Measurements from ENCODE around the gene ZNF280D. TPM values are rescaled to one million over a fixed set of nuclear protein-coding genes. Genes with fewer than 3 reads are reported as not detected.

The ZNF280D gene
- polyA plus RNA-seq, 2 donors = 7.1 to 13.2 TPM

DNA sequence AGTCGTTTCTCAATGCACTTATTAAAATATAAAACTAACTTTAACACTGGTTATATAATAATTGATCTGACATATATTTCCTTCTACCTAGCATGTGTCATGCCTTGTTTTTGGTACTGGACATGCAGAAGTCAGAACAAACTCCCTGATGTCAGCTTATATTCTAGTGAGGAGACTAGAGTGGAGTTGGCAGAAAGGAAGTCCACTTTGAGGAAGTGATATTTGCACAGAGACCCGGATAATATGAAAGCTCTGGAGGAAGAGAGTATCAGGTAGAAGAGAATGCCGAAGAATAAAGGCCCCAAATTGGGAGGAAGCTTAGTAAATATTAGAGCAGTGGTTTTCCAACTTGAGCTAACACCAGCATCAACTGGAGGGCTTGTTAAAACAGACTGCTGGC is 24.6 kb upstream of the ZNF280D start:
- Histone ChIP-seq H3K4me1 (ENCODE audit: control insufficient read depth in 2 of 2, insufficient read depth in 2 of 2, low read length in 1 of 2) (no peaks in the 10 kb centered on the region), H3K27ac (ENCODE audit: low read depth in 2 of 2, low read length in 1 of 2) (no peak overlapping the region), H3K9me3 (ENCODE audit: control insufficient read depth in 2 of 2, insufficient read depth in 1 of 2, low read depth in 1 of 2, low read length in 1 of 2) (no peaks in the 10 kb centered on the region), H3K4me3 (ENCODE audit: low read depth in 1 of 2, low read length in 2 of 2) (no peak overlapping the region), H3K27me3 (ENCODE audit: control insufficient read depth in 1 of 2, insufficient read depth in 2 of 2, low read length in 2 of 2) (no peaks in the 10 kb centered on the region), H3K36me3 (ENCODE audit: control insufficient read depth in 2 of 2, insufficient read depth in 2 of 2, low read length in 1 of 2) (no peaks in the 10 kb centered on the region)
- WGBS, 2 donors = 72 to 82% methylated on average over 3 of the region's 3 CpGs

- H3K36me3 ChIP-seq (ENCODE audit: control insufficient read depth in 2 of 2, insufficient read depth in 2 of 2, low read length in 1 of 2) = no peaks in the 10 kb centered on the region
- no peaks in the 10 kb centered on the region for H3K4me1 ChIP-seq (ENCODE audit: control insufficient read depth in 2 of 2, insufficient read depth in 2 of 2, low read length in 1 of 2)
- no peaks in the 10 kb centered on the region for H3K27me3 ChIP-seq (ENCODE audit: control insufficient read depth in 1 of 2, insufficient read depth in 2 of 2, low read length in 2 of 2)
- WGBS, 2 donors = 79 to 83% methylated on average over 2 of the region's 2 CpGs
- H3K4me3 ChIP-seq (ENCODE audit: low read depth in 1 of 2, low read length in 2 of 2) = no peak overlapping the region
- no peaks in the 10 kb centered on the region for H3K9me3 ChIP-seq (ENCODE audit: control insufficient read depth in 2 of 2, insufficient read depth in 1 of 2, low read depth in 1 of 2, low read length in 1 of 2)
- no peak overlapping the region for H3K27ac ChIP-seq (ENCODE audit: low read depth in 2 of 2, low read length in 1 of 2)
These were observed 21.6 kb upstream of the ZNF280D start for GRCh38 chr15:56754772-56755370.

DNA sequence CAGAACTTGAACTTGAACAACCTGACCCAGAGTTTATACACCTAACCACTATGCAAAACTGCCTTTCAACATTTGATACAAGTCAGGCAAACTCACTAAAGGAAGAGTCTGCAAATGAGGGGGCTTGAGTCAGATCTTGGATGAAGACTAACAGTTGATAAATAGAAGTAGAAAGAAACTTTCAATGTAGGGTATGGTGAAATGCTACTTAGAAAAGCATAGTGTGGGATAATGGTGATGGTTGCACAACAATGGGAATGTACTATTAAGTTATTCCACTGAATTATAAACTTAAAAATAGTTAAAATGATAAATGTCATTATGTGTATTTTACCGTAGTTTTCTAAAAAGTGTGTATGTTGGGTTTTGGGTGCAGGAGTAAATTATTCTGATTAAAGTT is 19.7 kb upstream of the ZNF280D start:
- no peaks in the 10 kb centered on the region for H3K4me1 ChIP-seq (ENCODE audit: control insufficient read depth in 2 of 2, insufficient read depth in 2 of 2, low read length in 1 of 2)
- no peaks in the 10 kb centered on the region for H3K36me3 ChIP-seq (ENCODE audit: control insufficient read depth in 2 of 2, insufficient read depth in 2 of 2, low read length in 1 of 2)
- H3K27me3 ChIP-seq (ENCODE audit: control insufficient read depth in 1 of 2, insufficient read depth in 2 of 2, low read length in 2 of 2) = no peaks in the 10 kb centered on the region
- H3K27ac ChIP-seq (ENCODE audit: low read depth in 2 of 2, low read length in 1 of 2) = no peak overlapping the region
- no peak overlapping the region for H3K4me3 ChIP-seq (ENCODE audit: low read depth in 1 of 2, low read length in 2 of 2)
- H3K9me3 ChIP-seq (ENCODE audit: control insufficient read depth in 2 of 2, insufficient read depth in 1 of 2, low read depth in 1 of 2, low read length in 1 of 2) = no peaks in the 10 kb centered on the region
- 93 to 96% methylated on average over 1 of the region's 1 CpG for WGBS, 2 donors

DNA sequence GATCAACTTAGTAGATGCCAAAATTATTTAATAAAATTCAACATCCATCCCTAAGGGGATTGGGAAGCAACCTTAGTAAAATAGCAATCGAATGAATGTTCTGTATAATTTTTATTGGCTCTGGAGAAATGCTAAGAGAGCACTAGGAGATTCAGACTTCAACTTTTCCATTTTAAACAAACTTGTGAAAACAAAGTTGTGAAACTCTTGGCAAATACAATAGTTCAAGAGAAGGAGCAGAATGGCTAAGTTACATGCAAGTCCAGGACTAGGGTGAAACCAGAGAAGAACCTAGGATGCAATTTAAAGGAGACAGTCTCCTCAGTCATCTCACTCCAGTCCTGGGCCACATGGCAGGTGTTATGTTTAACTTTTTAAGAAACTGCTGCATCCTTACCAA is 16.7 kb upstream of the ZNF280D start:
- H3K4me1 ChIP-seq (ENCODE audit: control insufficient read depth in 2 of 2, insufficient read depth in 2 of 2, low read length in 1 of 2) = no peaks in the 10 kb centered on the region
- no peak overlapping the region for H3K27ac ChIP-seq (ENCODE audit: low read depth in 2 of 2, low read length in 1 of 2)
- 73 to 79% methylated on average over 1 of the region's 1 CpG for WGBS, 2 donors

GRCh38 chr15:56744701-56745683 is 11.7 kb upstream of the ZNF280D start:
- H3K4me3 ChIP-seq (ENCODE audit: low read depth in 1 of 2, low read length in 2 of 2) = no peak overlapping the region
- no peaks in the 10 kb centered on the region for H3K4me1 ChIP-seq (ENCODE audit: control insufficient read depth in 2 of 2, insufficient read depth in 2 of 2, low read length in 1 of 2)
- 83 to 84% methylated on average over 5 of the region's 5 CpGs for WGBS, 2 donors
- no peaks in the 10 kb centered on the region for H3K27me3 ChIP-seq (ENCODE audit: control insufficient read depth in 1 of 2, insufficient read depth in 2 of 2, low read length in 2 of 2)
- H3K36me3 ChIP-seq (ENCODE audit: control insufficient read depth in 2 of 2, insufficient read depth in 2 of 2, low read length in 1 of 2) = no peaks in the 10 kb centered on the region
- H3K27ac ChIP-seq (ENCODE audit: low read depth in 2 of 2, low read length in 1 of 2) = no peak overlapping the region
- H3K9me3 ChIP-seq (ENCODE audit: control insufficient read depth in 2 of 2, insufficient read depth in 1 of 2, low read depth in 1 of 2, low read length in 1 of 2) = no peaks in the 10 kb centered on the region

More for the DNA sequence above, 16.7 kb upstream of the ZNF280D start:
- H3K36me3 ChIP-seq (ENCODE audit: control insufficient read depth in 2 of 2, insufficient read depth in 2 of 2, low read length in 1 of 2) = no peaks in the 10 kb centered on the region
- no peak overlapping the region for H3K4me3 ChIP-seq (ENCODE audit: low read depth in 1 of 2, low read length in 2 of 2)
- no peaks in the 10 kb centered on the region for H3K9me3 ChIP-seq (ENCODE audit: control insufficient read depth in 2 of 2, insufficient read depth in 1 of 2, low read depth in 1 of 2, low read length in 1 of 2)
- H3K27me3 ChIP-seq (ENCODE audit: control insufficient read depth in 1 of 2, insufficient read depth in 2 of 2, low read length in 2 of 2) = no peaks in the 10 kb centered on the region

DNA sequence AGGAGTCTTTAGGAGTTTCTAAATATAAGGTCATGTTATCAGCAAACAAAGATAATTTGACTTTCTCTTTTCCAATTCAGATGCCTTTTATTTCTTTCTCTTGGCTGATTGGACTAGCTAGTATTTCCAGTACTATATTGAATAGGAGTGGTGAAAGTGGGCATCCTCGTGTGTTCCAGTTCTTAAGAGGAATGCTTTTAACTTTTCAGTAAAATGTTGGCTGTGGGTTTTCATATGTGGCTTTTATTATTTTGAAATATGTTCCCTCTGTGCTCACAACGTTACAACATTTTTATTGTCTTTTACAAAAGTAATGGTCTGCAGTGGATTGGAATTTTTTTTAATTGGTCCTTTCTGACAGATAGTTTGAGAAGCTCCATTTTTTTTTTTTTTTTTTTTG is 8.2 kb upstream of the ZNF280D start:
- 65 to 76% methylated on average over 2 of the region's 2 CpGs for WGBS, 2 donors
- Histone ChIP-seq H3K4me3 (ENCODE audit: low read depth in 1 of 2, low read length in 2 of 2) (no peak overlapping the region), H3K36me3 (ENCODE audit: control insufficient read depth in 2 of 2, insufficient read depth in 2 of 2, low read length in 1 of 2) (no peaks in the 10 kb centered on the region), H3K9me3 (ENCODE audit: control insufficient read depth in 2 of 2, insufficient read depth in 1 of 2, low read depth in 1 of 2, low read length in 1 of 2) (no peaks in the 10 kb centered on the region), H3K27ac (ENCODE audit: low read depth in 2 of 2, low read length in 1 of 2) (no peak overlapping the region), H3K27me3 (ENCODE audit: control insufficient read depth in 1 of 2, insufficient read depth in 2 of 2, low read length in 2 of 2) (no peaks in the 10 kb centered on the region), H3K4me1 (ENCODE audit: control insufficient read depth in 2 of 2, insufficient read depth in 2 of 2, low read length in 1 of 2) (no peaks in the 10 kb centered on the region)

GRCh38 chr15:56739964-56740640 is 6.8 kb upstream of the ZNF280D start:
- Histone ChIP-seq H3K4me1 (ENCODE audit: control insufficient read depth in 2 of 2, insufficient read depth in 2 of 2, low read length in 1 of 2) (no peaks in the 10 kb centered on the region), H3K4me3 (ENCODE audit: low read depth in 1 of 2, low read length in 2 of 2) (no peak overlapping the region), H3K9me3 (ENCODE audit: control insufficient read depth in 2 of 2, insufficient read depth in 1 of 2, low read depth in 1 of 2, low read length in 1 of 2) (no peaks in the 10 kb centered on the region), H3K27me3 (ENCODE audit: control insufficient read depth in 1 of 2, insufficient read depth in 2 of 2, low read length in 2 of 2) (no peaks in the 10 kb centered on the region), H3K36me3 (ENCODE audit: control insufficient read depth in 2 of 2, insufficient read depth in 2 of 2, low read length in 1 of 2) (no peaks in the 10 kb centered on the region), H3K27ac (ENCODE audit: low read depth in 2 of 2, low read length in 1 of 2) (no peak overlapping the region)

GRCh38 chr15:56739474-56739873 is 6.2 kb upstream of the ZNF280D start:
- Histone ChIP-seq H3K36me3 (ENCODE audit: control insufficient read depth in 2 of 2, insufficient read depth in 2 of 2, low read length in 1 of 2) (no peaks in the 10 kb centered on the region), H3K4me3 (ENCODE audit: low read depth in 1 of 2, low read length in 2 of 2) (no peak overlapping the region), H3K27ac (ENCODE audit: low read depth in 2 of 2, low read length in 1 of 2) (no peak overlapping the region), H3K9me3 (ENCODE audit: control insufficient read depth in 2 of 2, insufficient read depth in 1 of 2, low read depth in 1 of 2, low read length in 1 of 2) (no peaks in the 10 kb centered on the region), H3K27me3 (ENCODE audit: control insufficient read depth in 1 of 2, insufficient read depth in 2 of 2, low read length in 2 of 2) (no peaks in the 10 kb centered on the region), H3K4me1 (ENCODE audit: control insufficient read depth in 2 of 2, insufficient read depth in 2 of 2, low read length in 1 of 2) (no peaks in the 10 kb centered on the region)
- 85 to 95% methylated on average over 4 of the region's 4 CpGs for WGBS, 2 donors

- Histone ChIP-seq H3K4me1 (ENCODE audit: control insufficient read depth in 2 of 2, insufficient read depth in 2 of 2, low read length in 1 of 2) (peaks cover 0 to 3% of the 10 kb centered on the region in 2 donors), H3K27me3 (ENCODE audit: control insufficient read depth in 1 of 2, insufficient read depth in 2 of 2, low read length in 2 of 2) (no peaks in the 10 kb centered on the region), H3K4me3 (ENCODE audit: low read depth in 1 of 2, low read length in 2 of 2) (no peak overlapping the region), H3K9me3 (ENCODE audit: control insufficient read depth in 2 of 2, insufficient read depth in 1 of 2, low read depth in 1 of 2, low read length in 1 of 2) (no peaks in the 10 kb centered on the region), H3K36me3 (ENCODE audit: control insufficient read depth in 2 of 2, insufficient read depth in 2 of 2, low read length in 1 of 2) (no peaks in the 10 kb centered on the region), H3K27ac (ENCODE audit: low read depth in 2 of 2, low read length in 1 of 2) (no peak overlapping the region)
- WGBS, 2 donors = 82 to 86% methylated on average over 1 of the region's 1 CpG
These were observed 4.5 kb upstream of the ZNF280D start for GRCh38 chr15:56737791-56738190.

All from esophagus (tissue), 2 donors.